C4-2B (cell line): ENCODE data around the gene PYGL.

Experiments used
- ZFX ChIP-seq: fragments of 450-650 bp; IDR thresholded peaks from 2 replicates; pipeline ENCODE4 v1.6.1; 2017
- TF ChIP-seq, protein P1 (sequence below): fragments of 450-650 bp; conservative IDR thresholded peaks from 2 replicates; pipeline ENCODE4 v1.5.1; 2017; ENCODE audit warnings: mild to moderate bottlenecking

DNA sequence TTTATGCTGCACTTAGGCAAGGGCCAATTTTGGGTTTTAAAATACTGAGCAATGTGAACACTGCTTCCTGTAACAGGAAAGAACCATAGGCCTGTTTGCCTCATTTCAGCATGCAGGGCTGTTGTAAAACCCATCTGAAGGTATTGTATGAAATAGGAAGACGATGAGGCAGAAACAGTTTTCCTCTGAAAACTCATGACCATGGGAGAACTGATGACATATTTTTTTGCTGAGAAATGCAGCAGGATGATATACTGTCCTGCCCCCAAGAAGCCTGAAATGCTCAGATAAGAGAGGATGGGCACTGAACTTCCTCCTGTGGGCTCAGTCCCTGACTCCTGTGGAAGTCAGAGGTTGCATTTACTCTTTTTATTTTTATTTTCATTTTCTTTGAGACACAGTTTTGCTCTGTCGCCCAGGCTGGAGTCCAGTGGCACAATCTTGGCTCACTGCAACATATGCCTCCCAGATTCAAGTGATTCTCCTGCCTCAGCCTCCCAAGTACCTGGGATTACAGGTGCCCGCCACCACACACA, 17.4 kb downstream of the PYGL start:
- TF ChIP-seq, protein P1, sequence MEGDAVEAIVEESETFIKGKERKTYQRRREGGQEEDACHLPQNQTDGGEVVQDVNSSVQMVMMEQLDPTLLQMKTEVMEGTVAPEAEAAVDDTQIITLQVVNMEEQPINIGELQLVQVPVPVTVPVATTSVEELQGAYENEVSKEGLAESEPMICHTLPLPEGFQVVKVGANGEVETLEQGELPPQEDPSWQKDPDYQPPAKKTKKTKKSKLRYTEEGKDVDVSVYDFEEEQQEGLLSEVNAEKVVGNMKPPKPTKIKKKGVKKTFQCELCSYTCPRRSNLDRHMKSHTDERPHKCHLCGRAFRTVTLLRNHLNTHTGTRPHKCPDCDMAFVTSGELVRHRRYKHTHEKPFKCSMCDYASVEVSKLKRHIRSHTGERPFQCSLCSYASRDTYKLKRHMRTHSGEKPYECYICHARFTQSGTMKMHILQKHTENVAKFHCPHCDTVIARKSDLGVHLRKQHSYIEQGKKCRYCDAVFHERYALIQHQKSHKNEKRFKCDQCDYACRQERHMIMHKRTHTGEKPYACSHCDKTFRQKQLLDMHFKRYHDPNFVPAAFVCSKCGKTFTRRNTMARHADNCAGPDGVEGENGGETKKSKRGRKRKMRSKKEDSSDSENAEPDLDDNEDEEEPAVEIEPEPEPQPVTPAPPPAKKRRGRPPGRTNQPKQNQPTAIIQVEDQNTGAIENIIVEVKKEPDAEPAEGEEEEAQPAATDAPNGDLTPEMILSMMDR: no peak
- no peak for TF ChIP-seq ZFX
